Body of pancreas (tissue), 4 donors: Measurements from ENCODE around the gene NCAPD3.

Experiments used
- POLR2A ChIP-seq, 3 donors: fragments of 450-650 bp; IDR thresholded peaks; one replicate each; pipeline ENCODE4 v1.6.1; 2016; ENCODE audit warnings: antibody characterized with exemption in 3 of 3, mild to moderate bottlenecking in 2 of 3
- TF ChIP-seq, protein P1 (sequence below), 7 experiments: fragments of 450-650 bp in 4 of 7; fragments of 200-600 bp in 3 of 7; sonication (generic) in 3 of 7; IDR thresholded peaks; one replicate each; pipeline ENCODE4 v1.5.1; 2016 to 2019; ENCODE audit warnings: antibody characterized with exemption in 7 of 7

DNA sequence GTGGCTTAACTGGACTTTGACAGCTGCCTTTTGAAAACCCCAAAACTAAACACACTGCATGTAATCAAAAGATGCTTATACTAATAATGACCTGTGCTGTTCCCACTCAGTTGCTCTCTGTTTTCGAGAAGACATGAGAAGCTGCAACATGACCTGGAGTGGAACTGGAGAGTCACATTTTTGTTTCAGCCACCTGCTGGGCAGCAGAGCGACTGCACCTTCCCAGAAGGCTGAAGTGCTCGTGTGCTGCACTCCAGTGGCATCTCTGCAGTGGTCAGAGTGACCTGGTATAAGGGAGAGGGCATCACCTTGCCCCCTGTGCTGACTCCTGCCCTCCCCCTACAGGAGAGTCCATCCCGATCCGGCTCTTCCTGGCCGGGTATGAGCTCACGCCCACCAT is 20.8 kb upstream of the NCAPD3 start:
- TF ChIP-seq, protein P1, sequence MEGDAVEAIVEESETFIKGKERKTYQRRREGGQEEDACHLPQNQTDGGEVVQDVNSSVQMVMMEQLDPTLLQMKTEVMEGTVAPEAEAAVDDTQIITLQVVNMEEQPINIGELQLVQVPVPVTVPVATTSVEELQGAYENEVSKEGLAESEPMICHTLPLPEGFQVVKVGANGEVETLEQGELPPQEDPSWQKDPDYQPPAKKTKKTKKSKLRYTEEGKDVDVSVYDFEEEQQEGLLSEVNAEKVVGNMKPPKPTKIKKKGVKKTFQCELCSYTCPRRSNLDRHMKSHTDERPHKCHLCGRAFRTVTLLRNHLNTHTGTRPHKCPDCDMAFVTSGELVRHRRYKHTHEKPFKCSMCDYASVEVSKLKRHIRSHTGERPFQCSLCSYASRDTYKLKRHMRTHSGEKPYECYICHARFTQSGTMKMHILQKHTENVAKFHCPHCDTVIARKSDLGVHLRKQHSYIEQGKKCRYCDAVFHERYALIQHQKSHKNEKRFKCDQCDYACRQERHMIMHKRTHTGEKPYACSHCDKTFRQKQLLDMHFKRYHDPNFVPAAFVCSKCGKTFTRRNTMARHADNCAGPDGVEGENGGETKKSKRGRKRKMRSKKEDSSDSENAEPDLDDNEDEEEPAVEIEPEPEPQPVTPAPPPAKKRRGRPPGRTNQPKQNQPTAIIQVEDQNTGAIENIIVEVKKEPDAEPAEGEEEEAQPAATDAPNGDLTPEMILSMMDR (IDR thresholded peaks at IDR 0.05): peak in 5 of 7 experiments; percentile 13 to 37 (median 32)
- TF ChIP-seq POLR2A (IDR thresholded peaks at IDR 0.05): no peak
